ENCODE measurements around the gene XK. TPM values are rescaled to one million over a fixed set of nuclear protein-coding genes. Genes with fewer than 3 reads are reported as not detected.

The XK gene
- total RNA-seq, 4 donors from 2014 or later = under 0.01 to 0.22 (median 0.10) TPM

DNA sequence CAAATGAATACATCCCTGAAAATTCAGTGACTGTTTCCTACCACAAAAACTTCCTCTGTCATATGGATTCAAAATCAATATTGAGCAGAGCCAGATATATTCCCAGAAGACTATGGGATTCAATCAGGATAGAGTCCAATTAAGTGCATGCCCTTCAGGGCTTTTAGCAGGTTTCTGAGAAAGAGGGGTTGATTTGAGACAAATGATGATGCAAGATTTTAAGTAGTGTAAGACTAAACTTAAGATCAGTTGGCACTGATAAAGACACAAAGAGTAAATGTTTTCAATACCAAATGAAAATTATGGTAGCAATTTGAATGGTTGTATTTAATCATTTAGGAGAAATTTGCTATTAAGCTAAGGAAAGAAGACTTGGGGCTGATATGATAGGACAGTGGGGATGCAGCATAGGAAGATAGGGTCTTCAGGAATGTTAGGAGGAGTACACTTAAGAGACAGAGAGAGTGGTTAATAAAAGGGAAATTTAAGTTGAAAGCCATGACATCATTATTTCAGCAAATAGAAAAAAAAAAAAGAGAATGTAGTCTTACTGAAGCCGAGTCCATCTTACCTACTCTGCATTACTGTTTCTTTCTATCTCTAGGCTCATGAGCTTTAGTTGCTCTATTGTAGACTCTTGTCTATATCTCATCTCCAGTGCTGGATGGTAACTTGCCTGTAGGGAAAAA lies 32.0 kb upstream of the XK start:
- no peak for DNase-seq (ENCODE audit: low spot score in 2 of 2)
- Histone ChIP-seq H3K27me3 (peaks cover 0 to 9% of the 10 kb centered on the region in 2 donors), H3K4me1 (no peaks in the 10 kb centered on the region), H3K4me3 (no peak overlapping the region), H3K27ac (no peak overlapping the region), H3K36me3 (no peaks in the 10 kb centered on the region), H3K9me3 (no peaks in the 10 kb centered on the region)
- WGBS, 2 donors = 93 to 95% methylated on average over 1 of the region's 1 CpG
- TF ChIP-seq POLR2A (IDR thresholded peaks at IDR 0.05) (no peak), EP300 (IDR thresholded peaks at IDR 0.05) (no peak)
- TF ChIP-seq, protein P1, sequence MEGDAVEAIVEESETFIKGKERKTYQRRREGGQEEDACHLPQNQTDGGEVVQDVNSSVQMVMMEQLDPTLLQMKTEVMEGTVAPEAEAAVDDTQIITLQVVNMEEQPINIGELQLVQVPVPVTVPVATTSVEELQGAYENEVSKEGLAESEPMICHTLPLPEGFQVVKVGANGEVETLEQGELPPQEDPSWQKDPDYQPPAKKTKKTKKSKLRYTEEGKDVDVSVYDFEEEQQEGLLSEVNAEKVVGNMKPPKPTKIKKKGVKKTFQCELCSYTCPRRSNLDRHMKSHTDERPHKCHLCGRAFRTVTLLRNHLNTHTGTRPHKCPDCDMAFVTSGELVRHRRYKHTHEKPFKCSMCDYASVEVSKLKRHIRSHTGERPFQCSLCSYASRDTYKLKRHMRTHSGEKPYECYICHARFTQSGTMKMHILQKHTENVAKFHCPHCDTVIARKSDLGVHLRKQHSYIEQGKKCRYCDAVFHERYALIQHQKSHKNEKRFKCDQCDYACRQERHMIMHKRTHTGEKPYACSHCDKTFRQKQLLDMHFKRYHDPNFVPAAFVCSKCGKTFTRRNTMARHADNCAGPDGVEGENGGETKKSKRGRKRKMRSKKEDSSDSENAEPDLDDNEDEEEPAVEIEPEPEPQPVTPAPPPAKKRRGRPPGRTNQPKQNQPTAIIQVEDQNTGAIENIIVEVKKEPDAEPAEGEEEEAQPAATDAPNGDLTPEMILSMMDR (IDR thresholded peaks at IDR 0.05) = no peak

DNA sequence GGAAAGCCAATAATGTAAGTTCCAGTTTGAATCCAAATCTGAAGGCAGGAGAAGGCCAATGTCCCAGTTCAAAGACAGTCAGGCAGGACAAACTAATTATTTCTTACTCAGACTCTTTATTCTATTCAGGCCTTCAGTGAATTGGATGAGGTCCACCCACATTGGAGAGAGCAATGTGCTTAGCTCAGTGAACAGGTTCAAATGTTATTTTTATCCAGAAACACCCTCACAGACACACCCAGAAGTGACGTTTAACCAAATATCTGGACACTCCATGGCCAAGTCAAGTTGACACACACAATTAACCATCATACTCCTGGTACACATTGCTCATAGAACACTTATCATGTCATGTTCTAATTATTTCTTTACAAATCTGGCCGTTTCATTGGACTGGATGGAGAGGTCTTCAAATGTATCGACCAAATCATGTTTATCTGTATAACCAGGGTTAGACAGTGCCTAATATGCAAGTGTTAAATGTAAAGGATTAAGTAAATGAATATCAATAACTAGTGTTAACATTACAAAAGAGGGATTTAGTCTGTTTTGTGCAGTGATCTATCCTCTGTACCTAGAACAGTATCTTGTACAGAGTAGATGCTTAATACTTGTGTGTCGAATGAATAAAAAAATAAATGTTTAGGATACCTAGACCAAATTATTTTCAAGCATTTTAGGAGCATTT lies 27.1 kb upstream of the XK start:
- TF ChIP-seq, protein P1 (IDR thresholded peaks at IDR 0.05) = no peak
- TF ChIP-seq POLR2A (IDR thresholded peaks at IDR 0.05) (no peak), EP300 (IDR thresholded peaks at IDR 0.05) (no peak)
- no peaks in the 10 kb centered on the region for H3K9me3 ChIP-seq
- no peak overlapping the region for H3K27ac ChIP-seq
- H3K4me3 ChIP-seq = no peak overlapping the region
- H3K36me3 ChIP-seq = no peaks in the 10 kb centered on the region
- WGBS, 2 donors = 72 to 77% methylated on average over 4 of the region's 4 CpGs
- peaks cover 0 to 9% of the 10 kb centered on the region in 2 donors for H3K27me3 ChIP-seq
- DNase-seq (ENCODE audit: low spot score in 2 of 2) = no peak
- H3K4me1 ChIP-seq = no peaks in the 10 kb centered on the region

DNA sequence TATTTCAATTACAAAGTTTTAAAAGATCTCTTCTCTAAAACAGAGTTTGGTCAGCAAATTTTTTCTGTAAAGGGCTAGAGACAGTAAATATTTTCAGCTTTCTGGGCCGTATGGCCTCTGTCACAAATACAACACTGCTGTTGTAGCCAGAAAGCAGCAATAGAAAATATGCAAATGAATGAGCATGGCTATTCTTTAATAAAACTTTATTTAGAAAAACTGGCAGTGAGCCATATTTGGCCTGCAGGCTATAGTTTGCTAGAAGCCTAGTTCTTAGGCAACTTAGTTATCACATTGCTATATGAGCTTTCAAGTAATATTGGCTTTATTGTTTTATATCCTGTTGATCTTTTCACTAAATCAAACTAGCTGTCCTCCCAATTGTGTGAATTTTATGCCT lies 26.5 kb upstream of the XK start:
- TF ChIP-seq, protein P1 (IDR thresholded peaks at IDR 0.05) = no peak
- no peak for TF ChIP-seq POLR2A (IDR thresholded peaks at IDR 0.05)
- no peak for TF ChIP-seq EP300 (IDR thresholded peaks at IDR 0.05)
- DNase-seq (ENCODE audit: low spot score in 2 of 2) = no peak
- no peak overlapping the region for H3K4me3 ChIP-seq
- no peaks in the 10 kb centered on the region for H3K36me3 ChIP-seq
- WGBS, 2 donors = 28 to 62% methylated on average over 1 of the region's 1 CpG
- H3K4me1 ChIP-seq = no peaks in the 10 kb centered on the region
- no peak overlapping the region for H3K27ac ChIP-seq
- no peaks in the 10 kb centered on the region for H3K9me3 ChIP-seq
- peaks cover 0 to 9% of the 10 kb centered on the region in 2 donors for H3K27me3 ChIP-seq

DNA sequence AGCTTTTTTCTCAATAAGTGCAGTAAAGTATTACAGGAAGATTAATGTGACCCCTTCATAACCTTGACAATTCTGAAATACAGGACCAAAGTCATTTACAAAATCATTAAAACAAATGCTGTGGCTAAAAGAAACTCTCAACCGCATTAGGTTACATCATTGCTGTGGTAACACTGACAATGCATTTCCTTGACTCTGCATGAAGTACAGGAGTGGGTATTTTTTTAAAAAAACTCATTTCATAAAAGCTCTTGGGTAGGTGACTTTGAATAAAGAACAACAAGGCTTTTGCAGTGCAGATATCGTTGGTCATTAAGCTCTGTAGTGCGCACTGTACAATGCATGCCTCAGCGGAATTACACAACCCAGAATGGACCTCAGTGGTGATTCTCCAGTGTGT lies 23.4 kb upstream of the XK start:
- Histone ChIP-seq H3K4me1 (no peaks in the 10 kb centered on the region), H3K27ac (no peak overlapping the region), H3K36me3 (no peaks in the 10 kb centered on the region), H3K4me3 (no peak overlapping the region), H3K9me3 (no peaks in the 10 kb centered on the region), H3K27me3 (no peaks in the 10 kb centered on the region)
- TF ChIP-seq POLR2A (IDR thresholded peaks at IDR 0.05) (no peak), EP300 (IDR thresholded peaks at IDR 0.05) (no peak)
- TF ChIP-seq, protein P1 (IDR thresholded peaks at IDR 0.05) = no peak
- WGBS, 2 donors = 80 to 85% methylated on average over 4 of the region's 4 CpGs
- DNase-seq (ENCODE audit: low spot score in 2 of 2) = no peak

DNA sequence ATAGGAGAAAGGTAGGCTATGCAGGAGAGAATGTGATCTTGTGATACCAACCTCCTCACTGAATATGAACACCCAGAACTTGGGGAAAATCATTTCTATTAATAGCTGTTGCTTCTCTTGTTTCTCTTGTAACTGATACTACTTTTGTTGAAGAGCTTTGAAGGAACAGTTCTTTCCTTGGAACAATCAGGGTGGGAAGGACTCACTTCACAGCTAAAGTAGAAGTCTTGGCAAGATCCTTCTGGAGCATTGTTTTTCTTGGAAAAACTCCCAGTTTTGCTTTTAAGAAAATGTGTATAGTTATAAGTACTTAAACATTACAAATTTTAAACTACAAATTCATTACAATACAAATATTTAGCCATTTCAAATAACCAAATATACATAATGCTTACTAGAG lies 19.1 kb upstream of the XK start:
- Histone ChIP-seq H3K9me3 (no peaks in the 10 kb centered on the region), H3K36me3 (no peaks in the 10 kb centered on the region)

More for the DNA sequence above, 19.1 kb upstream of the XK start:
- Histone ChIP-seq H3K4me3 (no peak overlapping the region), H3K27ac (no peak overlapping the region), H3K4me1 (no peaks in the 10 kb centered on the region), H3K27me3 (no peaks in the 10 kb centered on the region)
- no peak for DNase-seq (ENCODE audit: low spot score in 2 of 2)
- TF ChIP-seq POLR2A (IDR thresholded peaks at IDR 0.05) = no peak
- no peak for TF ChIP-seq EP300 (IDR thresholded peaks at IDR 0.05)
- TF ChIP-seq, protein P1 (IDR thresholded peaks at IDR 0.05) = no peak
